Measurements from ENCODE around the gene BICC1.

The BICC1 gene

DNA sequence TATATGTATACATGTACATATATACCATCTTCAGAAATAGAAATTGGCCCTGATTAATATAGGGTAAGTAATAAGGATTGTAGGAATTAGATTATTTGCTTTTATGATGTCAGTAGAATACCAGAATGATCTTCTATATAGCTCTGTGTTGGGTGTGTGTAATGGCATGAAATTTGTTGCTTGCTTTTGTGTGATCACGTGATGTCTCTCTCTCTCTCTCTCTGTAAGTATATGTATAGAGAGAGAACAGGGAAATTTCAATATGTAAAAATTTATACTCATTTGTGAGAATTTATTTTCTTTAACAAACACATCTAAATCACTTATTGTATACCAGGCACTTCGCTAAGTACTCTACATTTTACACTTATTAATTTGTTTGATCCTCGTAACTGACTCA, 272.7 kb downstream of the BICC1 start:
- DNase-seq, result no peak

DNA sequence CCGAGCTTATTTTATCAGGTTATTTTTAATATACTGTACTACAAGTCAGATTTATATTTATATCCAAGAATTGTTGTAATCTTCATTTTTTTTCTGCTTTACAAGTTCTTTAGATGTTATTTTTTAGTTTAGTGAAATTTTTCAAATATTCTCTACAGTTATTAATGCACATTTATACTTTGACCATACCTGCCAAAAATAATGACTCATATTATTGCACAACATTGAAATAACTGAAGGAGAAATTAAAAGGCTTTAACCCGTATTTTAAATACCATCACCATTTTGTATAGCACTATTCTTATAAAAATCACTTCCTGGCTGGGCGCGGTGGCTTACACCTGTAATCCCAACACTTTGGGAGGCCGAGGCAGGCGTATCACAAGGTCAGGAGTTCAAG, 278.5 kb downstream of the BICC1 start:
- DNase-seq, result no peak

DNA sequence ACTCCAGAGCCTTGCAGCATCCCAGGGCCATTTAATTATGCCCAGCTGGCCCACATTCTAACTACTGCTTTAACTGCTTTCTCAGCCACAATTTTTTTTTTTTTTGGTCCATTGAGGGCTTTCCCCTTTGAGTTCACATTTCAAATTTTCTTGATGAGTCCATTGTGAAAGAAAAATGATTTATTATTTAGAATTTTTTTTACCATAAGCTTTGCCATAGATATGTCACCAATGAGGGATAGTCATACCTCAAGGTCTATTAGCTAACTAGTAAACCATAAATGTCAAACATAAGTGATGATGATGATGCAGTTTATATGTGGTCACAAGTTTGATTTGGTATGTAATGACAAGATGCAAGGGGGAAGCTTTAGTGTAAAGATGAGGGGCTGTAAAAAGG, 282.9 kb downstream of the BICC1 start:
- DNase-seq, result no peak

DNA sequence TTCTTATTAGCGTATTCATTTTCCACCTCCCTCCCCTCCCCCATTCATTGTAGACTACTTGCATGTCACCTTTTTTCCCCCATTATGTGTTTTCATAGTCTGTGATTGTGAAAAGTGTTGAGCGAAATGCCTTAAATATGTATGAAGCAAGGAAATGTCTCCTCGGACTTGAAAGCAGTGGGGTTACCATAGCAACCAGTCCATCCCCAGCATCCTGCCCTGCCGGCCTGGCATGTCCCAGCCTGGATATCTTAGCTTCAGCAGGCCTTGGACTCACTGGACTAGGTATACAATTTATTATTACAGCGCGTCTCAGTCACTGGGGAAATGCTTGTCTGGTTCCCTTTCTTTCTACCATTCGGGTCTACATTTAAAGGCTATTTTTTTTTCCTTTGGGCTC, 283.6 kb downstream of the BICC1 start:
- DNase-seq, result no peak

DNA sequence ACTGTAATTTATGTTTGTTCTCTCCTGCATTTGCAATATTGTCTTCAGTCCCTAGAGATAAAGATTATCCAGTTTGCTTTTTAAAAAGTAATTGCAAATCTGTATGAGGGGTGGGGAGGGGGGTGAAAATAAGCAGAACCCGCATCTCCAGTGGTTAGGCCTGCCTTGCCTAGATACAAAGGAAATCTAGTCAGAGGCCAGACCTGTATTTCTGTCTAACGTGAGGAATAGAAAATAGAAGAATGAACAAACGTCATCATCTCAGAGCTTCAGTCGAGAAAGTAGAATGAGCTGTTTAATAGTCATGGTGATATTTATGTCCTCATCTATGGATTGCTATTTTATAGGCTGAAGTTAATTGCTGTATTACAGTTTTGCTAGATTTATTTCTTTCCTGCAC, 284.2 kb downstream of the BICC1 start:
- DNase-seq, result no peak

DNA sequence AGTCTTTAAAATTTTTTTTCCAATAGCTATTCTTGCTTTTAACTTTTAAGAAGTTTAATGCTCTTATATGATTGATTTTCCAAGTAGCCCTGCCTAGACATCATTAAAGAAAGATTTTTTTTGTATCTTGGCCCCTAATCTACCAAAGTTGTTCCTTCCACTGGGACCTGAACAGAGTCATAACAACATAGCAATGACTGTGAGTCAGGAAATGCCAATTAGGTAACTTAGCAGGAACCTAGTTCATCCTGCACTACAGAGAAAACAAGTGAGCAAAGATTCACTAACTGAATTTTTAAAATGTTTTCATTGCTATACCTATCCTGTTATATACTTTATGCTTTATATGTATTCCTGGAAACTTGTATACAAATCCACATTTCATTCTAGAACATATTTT, 284.7 kb downstream of the BICC1 start:
- no peak for DNase-seq

DNA sequence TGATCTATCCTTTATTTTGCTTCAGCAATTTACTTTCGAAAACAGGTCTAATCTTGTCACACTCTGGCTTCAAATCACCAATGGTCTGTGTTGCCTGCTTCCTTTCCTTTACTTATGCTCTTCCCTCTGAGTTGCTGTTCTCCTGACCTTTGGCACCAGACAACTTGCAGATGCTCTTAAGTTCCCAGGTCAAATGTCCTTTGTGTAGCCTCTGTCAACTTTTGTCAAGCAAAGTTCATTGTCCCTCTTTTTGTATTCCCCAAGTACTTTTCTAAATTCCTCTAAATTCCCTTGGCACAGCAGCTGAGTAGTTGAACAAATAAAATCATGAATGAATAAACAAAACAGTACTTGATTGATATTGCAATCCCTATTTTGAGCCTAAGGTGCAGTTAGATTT, 289.4 kb downstream of the BICC1 start:
- DNase-seq, result no peak

DNA sequence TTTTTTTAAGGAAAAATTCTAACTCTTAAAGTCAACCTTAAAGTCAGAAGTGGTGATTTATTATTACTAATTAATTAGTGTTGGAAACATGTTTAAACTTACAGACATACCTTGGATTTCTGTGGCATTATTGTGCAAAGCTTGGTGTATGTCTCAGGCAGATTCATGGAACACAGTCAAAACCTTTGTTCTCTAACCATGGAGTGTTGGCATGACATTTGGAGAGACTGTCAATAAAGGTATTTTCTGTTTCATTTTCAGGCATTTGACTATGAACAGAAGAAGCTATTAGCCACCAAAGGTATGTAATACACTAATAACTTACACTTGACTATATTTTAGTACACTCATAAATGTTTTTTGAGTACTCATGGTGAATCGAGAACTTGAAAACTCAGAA, 293.7 kb downstream of the BICC1 start:
- no peak for DNase-seq

DNA sequence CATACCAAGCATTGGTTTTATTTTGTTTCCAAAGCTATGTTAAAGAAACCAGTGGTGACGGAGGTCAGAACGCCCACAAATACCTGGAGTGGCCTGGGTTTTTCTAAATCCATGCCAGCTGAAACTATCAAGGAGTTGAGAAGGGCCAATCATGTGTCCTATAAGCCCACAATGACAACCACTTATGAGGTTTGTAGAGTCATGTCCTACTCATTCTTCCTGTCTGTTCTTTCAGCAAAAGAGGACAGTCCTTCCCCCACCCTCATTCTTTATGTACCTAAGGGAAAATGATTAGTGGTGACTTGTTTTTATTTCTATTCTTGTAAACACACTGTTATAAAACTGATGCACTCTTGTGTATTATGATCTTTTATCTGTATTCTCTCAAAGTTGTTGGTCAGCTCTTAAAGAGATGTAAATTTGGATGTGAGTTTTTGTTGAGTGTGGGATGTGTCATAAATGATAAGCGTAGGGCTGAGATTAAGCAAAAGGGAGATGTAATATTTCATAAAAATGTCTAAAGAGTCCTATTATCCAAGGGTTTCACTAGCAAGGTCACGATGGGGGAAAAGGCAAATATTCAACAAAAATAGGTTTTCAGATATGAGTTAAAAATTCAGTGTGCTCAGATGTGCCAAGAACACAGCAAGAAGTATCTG, 294.4 kb downstream of the BICC1 start:
- DNase-seq, result no peak

DNA sequence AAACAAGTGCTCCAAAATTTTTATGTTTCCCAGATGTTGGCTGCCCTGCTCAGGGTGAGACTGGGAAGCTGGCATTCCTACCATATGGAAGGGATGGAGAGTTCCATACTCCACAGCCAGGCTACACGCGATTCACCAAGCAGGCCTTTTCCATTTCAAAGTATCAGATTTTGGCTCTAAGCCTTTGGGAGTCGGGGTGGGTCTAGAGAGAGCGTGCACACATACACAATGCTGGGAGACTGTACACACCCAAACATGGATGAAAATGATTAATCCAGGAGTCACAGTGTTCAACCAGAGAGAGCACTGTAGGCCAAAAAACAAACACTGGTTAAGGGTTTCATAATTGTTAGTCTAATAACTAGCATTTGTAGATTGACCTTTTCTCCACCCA, 295.0 kb downstream of the BICC1 start:
- no peak for DNase-seq

DNA sequence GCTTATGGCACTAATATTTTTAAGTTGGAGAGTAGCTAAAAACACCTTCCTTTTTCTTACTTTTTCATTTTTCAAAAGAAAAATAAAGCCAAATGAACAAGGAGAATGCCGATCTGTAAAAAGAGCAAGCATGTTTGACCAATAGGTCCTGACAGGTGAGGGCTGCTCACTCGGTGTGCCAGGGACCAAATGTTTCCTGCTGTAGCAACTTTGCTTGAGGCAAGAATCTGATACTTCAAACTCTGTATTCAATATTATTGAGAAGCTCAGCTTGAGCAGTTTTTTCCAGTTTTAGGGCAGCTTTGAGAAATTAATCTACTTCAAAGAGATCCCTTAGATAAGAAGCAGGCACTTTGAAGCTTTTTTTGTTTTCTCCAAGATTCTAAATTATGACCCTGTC, 298.1 kb downstream of the BICC1 start:
- DNase-seq, result no peak

DNA sequence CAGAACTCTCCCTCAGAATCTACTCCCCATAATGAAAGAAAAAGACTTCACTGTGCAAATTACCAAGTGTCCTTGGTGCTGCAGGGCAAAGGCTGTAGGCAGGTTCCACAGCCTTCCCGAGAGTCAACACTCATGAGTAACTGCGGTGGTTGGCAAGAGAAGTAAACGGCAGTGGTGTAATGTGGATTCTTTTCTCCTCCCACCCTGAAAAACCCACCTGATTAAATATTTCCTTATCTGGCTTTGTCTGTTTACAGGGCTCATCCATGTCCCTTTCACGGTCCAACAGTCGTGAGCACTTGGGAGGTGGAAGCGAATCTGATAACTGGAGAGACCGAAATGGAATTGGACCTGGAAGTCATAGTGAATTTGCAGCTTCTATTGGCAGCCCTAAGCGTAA, 300.9 kb downstream of the BICC1 start:
- no peak for DNase-seq

DNA sequence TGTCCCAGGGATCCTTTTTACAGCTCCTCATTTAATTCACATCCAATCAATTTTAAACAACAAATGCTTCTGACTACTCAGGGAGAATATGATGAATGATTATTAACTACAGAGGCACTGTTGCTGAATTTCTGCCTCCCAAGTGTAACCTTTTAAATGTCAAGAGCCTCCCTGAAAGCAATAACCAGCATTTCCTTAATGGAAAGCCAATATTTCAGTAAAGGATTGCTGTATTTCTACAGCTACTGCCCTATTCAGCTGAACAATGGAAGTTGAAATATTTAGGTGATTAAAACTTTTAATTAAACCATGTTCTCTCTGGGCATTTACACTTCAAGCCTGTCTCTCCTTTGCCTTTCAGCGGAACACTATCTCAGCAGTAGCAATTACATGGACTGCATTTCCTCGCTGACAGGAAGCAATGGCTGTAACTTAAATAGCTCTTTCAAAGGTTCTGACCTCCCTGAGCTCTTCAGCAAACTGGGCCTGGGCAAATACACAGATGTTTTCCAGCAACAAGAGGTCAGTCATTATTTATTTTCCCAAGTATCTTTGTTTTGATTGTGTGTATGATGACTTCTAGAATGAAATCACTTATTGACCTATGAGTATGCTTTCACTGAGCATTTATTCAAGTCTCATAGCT, 304.7 kb downstream of the BICC1 start:
- DNase-seq, result no peak

DNA sequence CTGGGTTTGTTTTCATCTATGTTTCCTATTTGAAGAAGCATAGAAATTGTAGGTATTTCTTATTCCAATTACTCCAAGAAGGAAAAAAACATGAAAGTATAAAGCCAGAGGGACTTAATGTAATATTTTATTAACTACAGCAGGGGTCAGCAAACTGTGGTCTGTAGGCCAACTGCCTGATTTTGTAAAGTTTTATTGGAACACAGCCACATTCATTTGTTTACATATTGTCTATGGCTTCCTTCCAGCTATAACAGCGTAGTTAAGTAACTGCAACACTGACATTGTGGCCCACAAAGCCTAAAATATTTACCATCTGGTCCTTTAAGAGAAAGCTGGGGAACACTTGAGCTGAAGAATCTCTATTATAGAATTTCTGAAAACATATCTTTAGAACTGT, 306.2 kb downstream of the BICC1 start:
- DNase-seq, result no peak

DNA sequence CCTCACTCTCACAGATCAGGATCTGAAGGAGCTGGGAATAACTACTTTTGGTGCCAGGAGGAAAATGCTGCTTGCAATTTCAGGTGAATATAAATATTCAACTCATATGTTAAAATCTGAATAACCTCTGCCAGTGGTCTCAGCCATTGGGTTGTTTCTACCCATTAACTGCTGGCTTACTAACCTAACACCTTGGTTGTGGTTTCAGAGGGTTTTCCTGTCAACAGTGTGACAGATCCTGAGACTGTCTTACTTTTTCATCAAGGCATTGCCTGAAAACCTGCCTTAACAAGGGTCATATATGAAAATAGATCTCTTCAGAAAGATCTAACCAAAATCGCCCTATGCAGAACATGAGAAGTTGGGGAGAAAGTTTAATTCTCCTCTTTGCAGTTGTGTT, 307.7 kb downstream of the BICC1 start:
- no peak for DNase-seq

DNA sequence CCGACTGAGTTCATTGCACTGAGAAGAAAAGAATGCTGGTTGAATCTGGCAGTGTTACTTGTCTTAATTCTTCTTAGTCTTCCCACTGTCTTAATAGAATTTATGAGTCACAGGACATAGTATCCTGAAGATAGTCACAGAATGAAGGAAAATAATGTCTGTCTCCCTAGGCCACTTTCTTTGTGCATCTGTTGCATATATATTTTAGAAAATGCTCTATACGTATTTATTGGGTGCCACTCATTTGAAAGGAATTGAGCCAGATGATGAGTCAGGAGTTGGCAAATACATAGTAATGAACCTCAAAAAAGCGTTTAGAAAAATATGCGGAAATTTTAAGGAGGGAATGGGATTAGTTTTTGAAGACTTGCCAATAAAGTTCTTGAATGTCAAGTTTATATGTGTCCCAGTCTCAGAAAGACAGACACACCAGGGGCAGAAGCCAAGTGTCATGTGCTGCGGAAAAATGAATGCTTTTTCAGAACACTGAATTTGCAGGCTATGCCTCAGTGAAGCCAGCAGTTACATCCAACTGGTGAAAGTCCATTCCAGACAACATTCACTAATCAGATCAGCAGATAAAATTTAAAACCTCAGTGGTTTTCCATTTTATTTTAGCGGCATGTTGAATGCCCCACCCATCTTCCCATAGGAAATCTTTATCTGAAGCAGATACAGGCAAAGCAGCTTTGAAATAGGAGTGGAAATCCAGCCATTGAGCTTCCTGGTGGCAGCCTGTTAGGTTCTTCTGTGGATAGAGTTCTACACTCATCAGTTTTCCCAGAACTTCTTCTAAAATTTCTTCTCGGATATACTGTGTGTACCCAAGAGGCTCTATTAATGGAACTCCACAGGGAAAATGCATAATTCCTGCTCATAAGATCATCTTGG, 308.4 kb downstream of the BICC1 start:
- no peak for DNase-seq

DNA sequence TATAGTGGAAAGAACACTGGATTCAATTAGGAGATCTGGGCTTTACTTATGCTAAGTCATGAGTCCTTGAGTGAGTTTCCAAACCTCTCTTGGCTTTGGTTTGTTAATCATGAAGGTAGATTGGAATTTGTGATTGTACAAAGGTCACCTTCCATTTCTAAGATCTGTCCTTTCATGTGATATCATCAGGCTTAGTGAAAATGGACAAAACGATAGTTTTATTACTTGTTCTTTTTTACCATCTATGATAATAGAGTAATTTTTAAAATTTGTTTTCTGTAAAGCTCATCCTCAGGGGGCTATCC, 309.0 kb downstream of the BICC1 start:
- DNase-seq, result no peak

DNA sequence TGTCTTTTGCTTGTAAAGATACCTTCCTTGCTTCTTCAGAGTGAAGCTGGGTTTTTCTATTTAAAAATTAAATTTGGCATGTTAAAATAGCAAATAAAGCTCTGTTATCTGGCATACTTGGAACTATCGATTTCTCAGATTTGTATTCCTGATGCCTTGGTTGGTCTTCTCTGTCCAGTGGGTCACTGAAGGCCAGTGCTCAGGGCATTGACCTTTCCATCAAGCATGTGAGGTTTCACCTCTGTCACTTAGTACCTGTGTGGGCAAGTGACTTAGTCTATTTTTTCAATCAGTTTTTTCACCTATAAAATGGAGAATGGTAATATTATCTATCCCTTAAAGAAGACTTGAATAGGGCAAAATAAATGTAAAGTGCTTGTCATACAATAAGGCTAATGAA, 311.3 kb downstream of the BICC1 start:
- no peak for DNase-seq

DNA sequence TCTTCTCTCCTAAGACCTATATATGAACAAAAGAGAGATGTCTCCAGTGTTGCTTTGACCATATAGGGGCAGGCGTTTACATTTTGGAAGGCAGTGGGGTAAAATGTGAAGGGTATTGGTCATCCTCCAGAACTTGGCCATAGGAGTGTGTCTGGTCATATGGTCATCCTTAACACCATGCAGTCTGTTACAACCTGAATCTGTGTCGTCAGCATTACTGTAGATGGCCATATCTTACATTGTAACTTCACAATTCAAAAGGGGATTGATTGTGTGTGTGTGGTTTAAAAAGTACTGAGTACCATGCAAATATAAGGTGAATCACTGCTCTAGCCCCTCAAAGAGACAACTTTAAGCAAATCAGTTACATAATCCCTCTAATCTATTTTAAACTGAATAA, 311.7 kb downstream of the BICC1 start:
- no peak for DNase-seq

DNA sequence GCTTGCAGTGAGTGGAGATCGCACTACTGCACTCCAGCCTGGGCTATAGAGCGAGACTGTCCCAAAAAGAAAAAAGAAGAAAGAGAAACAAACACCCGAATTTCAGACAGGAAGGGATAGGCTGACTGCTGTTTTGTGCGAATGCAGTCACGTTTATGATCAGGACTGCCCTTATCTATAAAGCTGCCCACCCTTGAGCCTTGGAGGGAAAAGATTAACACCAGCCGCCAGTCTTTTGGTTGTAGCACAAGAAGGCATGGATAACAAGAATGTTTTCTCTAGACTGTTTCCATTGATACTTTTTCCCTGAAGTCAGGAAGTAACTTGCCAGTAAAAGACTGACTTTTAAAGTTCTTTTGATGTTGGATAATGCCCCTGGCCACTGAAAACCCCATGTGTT, 314.0 kb downstream of the BICC1 start:
- no peak for DNase-seq

DNA sequence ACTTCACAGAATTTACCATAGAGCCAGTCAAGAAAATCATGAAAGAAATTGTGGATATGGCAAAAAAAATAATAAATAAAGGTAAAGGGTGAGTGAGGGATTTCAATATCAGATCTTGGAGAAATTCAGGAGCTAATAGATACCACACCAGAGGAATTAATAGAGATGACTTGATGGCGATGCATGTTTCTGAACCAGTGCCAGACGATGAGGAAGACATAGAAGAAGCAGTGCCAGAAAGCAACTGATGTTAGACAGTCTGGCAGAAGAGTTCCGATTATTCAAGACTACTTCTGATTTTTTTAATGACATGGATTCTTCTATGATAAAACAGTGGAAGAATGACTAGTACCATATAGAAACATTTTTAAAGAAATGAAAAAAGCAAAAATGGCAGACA, 314.7 kb downstream of the BICC1 start:
- no peak for DNase-seq

DNA sequence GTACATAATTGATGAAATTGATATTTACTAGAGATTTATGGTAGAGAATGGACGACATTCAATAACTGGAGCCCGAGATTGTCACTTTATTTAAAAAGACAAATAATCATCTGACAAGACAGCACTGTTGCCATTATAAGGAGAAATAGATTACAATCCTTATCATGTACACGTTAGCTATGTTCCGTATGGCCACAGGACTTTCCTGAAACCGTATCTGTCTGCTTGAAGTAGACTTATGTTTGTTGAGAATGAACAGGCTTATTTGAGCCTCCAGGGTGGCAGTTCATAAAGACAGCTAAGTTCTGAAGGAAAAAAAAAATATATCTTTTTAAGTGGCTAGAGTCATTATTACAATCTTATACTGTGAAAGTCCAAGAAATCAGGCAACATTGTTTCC, 317.2 kb downstream of the BICC1 start:
- no peak for DNase-seq

DNA sequence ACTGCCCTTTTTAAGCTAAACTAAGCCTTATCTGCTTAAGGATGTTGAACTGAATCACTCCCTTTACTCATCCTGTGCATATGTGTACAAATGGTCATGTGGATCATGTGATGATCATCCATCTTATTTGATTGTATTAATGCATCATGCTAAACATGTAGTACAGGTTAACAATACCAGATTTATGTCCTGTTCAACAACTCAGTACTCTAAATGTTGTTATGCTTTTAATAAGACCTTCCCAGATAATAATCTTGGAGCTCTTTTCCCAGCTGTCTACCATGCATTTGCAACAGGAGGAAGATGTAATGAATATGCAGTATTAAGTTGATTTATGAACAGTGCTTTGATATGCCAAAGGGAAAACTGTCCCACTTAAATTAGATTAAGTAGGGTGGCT, 318.0 kb downstream of the BICC1 start:
- no peak for DNase-seq

DNA sequence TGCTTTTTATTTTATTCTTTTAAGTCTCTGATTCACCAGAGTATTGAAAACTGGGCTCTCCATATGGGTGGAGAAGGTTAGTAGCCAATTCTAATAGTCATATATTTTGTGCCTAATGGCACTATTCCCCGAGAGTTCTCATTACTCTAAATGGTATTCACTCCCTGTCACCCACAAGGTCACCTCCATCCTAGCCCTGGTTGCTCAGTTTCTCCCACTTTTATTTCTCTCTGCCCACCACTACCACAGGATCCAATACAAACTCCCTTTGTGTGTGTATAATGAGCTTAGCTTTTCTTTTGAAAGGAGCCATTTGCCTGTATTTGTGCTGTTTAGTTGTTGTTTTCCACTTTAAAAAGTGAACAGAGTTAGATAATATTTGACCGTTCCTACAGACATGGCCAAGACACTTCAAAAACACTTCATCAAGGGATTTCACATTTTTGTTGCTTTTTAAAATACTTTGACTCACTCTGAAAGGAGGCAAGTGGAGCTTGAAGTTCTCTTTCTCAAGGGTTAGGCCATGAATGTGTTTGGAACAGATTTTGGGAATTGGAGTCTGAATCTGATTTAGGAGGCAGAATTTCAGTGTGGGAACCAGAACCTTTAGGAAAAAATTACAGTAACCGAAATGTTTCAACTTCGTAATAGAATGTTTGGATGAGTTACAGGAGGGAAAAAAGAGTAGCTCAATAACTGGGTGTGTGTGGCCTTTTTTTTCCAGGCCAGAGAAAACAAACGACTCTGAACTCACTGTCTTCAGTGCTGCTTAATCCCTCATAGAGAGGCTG, 321.3 kb downstream of the BICC1 start:
- no peak for DNase-seq
